Measurements from ENCODE around the gene GCLC. TPM values are rescaled to one million over a fixed set of nuclear protein-coding genes. Genes with fewer than 3 reads are reported as not detected.

Gene GCLC
- total and polyA plus RNA-seq, 2 experiments from 2014 or later = 16.9 to 40.3 TPM

- TF ChIP-seq ZNF462 (CRISPR knock-in tag; IDR thresholded peaks at IDR 0.05) = no peak
- TF ChIP-seq NANOG (IDR thresholded peaks at IDR 0.05; ENCODE audit: borderline replicate concordance) = no peak
- no peak for TF ChIP-seq CREB1 (CRISPR knock-in tag; IDR thresholded peaks at IDR 0.05; ENCODE audit: low read depth)
- TF ChIP-seq STAT1 (IDR thresholded peaks at IDR 0.05; ENCODE audit: unreplicated experiment) = no peak
- no peak for TF ChIP-seq ETS1 (IDR thresholded peaks at IDR 0.05)
Observed at GRCh38 chr6:53474010-53474409, 70.9 kb downstream of the GCLC start (continued).

GRCh38 chr6:53469163-53469562 is 75.7 kb downstream of the GCLC start:
- Histone ChIP-seq H3K4me1 (ENCODE audit: insufficient read depth) (no peaks in the 10 kb centered on the region), H2AFZ (no peak overlapping the region), H3K79me2 (replicated peaks; ENCODE audit: insufficient read depth) (no peaks in the 10 kb centered on the region), H3K4me2 (no peak overlapping the region), H4K20me1 (replicated peaks; ENCODE audit: insufficient read depth) (no peaks in the 10 kb centered on the region), H3K9me2 (ENCODE audit: insufficient read depth) (no peaks in the 10 kb centered on the region), H3K27me3 (ENCODE audit: insufficient read depth) (no peaks in the 10 kb centered on the region), H3K27ac (ENCODE audit: low read depth) (no peak overlapping the region), H3K36me3 (ENCODE audit: insufficient read depth) (no peaks in the 10 kb centered on the region), H3F3A (replicated peaks; ENCODE audit: low read depth) (no peaks in the 10 kb centered on the region), H3K4me3 (no peak overlapping the region)
- ATAC-seq = no peak
- Mint-ChIP-seq H3K27ac (no peak overlapping the region), H3K4me1 (no peaks in the 10 kb centered on the region), H3K4me3 (no peak overlapping the region), H3K36me3 (ENCODE audit: low read depth) (no peaks in the 10 kb centered on the region), H3K27me3 (ENCODE audit: insufficient read depth, low read depth, poor library complexity) (peaks cover 8% of the 10 kb centered on the region), H3K9me3 (no peaks in the 10 kb centered on the region)
- DNase-seq (ENCODE audit: low spot score) = no peak
- no peak for TF ChIP-seq ZNF462 (CRISPR knock-in tag; IDR thresholded peaks at IDR 0.05)
- no peak for TF ChIP-seq STAT1 (IDR thresholded peaks at IDR 0.05; ENCODE audit: unreplicated experiment)
- no peak for TF ChIP-seq CTCF (conservative IDR thresholded peaks at IDR 0.05; ENCODE audit: low read depth in 2 of 2)
